ENCODE data around the gene CTH.
"Not testable (repeated sequence)": the region's sequence is repeated elsewhere in the genome, so short reads cannot be mapped to it uniquely, and the experiment has no call there.

The CTH gene

GRCh38 chr1:70410604-70411359 lies at the start of gene CTH:
CTH (plus strand) TSS chr1:70411268; CDS start chr1:70411416, 148 bp downstream.
- DNase-seq = peak; percentile 96 to 97

DNA sequence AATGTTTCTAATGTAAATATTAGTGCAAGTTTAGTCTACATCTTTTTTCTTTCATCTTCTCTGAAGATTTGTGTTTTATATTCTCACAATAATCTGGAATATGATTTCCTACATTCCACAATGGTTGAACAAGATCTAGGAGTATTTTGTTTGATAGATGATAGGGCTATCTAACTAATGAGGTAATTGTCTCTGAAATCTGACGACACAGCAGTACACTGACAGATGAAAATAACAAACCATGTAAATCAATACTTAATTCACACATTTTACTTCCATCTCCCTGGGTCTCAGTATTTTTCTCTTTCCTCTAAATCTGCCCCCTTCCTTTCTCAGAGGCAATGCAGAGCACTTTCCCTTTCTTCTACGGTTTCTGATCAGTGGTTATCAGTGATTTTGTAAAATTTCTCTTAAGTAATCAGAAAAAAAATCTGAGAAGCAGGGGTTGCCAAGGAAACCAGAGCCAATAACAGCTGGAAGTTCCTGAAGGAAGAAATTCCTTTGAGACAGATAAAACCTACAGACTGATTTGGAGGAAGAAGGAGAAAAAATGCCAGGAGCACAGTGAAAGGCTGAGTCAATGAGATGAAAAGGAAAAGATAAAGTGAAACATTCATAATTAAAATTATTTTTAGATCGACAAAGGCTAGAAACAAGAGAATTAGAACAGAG lies 49.2 kb upstream of the CTH start:
- no peak for DNase-seq

DNA sequence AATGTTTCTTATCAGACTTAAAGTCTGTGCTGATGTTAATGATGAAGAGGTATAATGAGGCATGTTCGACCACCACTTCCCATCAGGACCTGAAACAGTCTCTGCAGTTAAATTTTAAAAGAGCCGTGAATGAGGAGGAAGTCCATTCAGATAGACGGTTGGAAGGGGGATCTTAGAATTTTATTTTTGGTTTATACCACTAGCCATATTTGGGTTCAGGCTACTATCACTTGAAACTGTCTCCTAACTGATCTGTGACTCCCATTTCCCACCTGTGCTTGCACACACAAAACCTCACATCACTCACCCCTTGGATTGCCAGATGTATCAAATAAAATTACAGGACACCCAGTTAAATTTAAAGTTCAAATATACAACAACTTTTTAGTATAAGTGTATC lies 46.6 kb upstream of the CTH start:
- DNase-seq = no peak

DNA sequence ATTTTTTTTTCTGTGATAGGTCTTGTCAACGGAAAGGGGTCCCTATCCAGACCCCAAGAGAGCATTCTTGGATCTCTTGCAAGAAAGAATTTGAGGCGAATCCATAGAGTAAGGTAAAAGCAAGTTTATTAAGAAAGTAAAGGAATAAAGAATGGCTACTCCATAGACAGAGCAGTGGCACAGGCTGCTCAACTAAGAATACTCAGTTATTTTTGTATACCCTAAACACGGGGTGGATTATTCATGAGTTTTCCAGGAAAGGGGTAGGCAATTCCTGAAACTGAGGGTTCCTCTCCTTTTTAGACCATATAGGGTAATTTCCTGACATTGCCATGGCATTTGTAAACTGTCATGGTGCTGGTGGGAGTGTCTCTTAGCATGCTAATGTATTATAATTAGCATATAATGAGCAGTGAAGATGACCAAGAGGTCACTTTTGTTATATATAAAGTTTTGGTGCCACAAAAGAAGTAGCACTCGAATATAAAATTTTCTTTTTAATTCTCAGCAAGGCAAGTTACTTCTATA lies 44.6 kb upstream of the CTH start:
- DNase-seq = not testable (repeated sequence)

- not testable (repeated sequence) for DNase-seq
Observed at GRCh38 chr1:70366997-70367396, 44.1 kb upstream of the CTH start.

DNA sequence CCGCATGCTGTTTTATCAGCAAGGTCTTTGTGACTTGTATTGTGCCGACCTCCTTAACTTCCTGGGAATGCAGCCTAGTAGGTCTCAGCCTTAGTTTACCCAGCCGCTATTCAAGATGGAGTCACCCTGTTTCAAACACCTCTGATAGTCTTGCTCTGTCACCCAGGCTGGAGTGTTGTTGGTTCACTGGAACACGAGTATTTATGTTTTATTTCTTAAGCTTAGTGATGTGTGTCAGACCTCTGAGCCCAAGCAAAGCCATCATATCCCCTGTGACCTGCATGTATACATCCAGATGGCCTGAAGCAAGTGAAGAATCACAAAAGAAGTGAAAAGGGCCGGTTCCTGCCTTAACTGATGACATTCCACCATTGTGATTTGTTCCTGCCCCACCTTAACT lies 43.7 kb upstream of the CTH start:
- not testable (repeated sequence) for DNase-seq

GRCh38 chr1:70371586-70371985 lies 39.5 kb upstream of the CTH start:
- not testable (repeated sequence) for DNase-seq

DNA sequence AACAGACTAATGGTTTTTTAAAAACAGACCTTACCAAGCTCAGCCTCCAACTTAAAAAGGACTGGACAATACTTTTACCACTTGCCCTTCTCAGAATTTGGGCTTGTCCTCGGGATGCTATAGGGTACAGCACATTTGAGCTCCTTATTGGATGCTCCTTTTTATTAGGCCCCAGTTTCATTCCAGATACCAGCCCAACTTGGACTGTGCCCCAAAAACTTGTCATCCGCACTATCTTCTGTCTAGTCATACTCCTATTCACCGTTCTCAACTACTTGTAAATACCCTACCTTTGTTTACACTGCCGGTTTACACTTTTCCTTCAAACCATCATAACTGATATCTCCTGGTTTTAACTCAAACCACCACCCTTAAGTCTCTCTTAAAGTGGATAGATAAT lies 38.6 kb upstream of the CTH start:
- DNase-seq = no peak

DNA sequence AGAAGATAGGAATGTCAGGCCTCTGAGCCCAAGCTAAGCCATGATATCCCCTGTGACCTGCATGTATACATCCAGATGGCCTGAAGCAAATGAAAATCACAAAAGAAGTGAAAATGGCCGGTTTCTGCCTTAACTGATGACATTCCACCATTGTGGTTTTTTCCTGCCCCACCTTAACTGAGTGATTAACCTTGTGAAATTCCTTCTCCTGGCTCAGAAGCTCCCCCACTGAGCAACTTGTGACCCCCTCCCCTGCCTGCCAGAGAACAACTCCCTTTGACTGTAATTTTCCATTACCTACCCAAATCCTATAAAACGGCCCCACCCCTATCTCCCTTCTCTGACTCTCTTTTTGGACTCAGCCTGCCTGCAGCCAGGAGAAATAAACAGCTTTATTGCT lies 37.5 kb upstream of the CTH start:
- DNase-seq = not testable (repeated sequence)

GRCh38 chr1:70376196-70376595 lies 34.9 kb upstream of the CTH start:
- DNase-seq = no peak

DNA sequence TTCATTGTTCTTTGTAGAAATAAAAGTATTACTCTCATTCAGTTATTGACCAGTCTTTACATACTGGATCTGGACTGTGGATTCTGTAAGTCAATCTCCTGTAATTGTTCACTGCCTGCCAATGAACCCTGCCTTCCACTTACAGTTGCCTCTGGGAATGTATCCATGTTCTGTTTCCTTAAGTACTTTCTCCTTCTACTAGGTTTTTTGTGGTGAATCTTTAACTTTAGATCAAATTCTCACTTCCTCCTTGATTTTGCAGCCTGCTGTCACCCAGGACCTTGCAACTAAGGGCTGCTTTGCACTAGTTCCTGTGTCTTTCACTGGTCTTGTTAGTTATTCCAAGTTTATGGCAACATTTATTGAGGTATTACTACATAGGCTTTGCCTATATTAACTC lies 28.4 kb upstream of the CTH start:
- DNase-seq = no peak

- DNase-seq = no peak
Observed at GRCh38 chr1:70383483-70383882, 27.6 kb upstream of the CTH start.

DNA sequence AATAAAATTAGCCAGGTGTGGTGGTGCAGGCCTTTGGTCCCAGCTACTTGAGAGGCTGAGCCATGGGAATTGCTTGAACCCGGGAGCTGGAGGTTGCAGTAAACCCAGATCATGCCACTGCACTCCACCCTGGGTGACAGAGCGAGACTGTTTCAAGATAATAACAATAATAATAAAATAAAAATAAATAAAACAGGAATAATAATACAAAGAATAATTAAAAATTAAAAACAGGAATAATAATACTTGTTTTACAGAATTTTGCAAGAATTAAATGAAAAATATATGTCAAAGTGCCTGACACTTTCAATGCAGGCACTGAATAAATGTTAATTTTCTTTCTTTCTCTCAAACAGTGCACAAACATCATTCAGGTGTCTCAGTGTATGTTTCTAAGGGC lies 26.5 kb upstream of the CTH start:
- DNase-seq = no peak

GRCh38 chr1:70385477-70385876 lies 25.6 kb upstream of the CTH start:
- no peak for DNase-seq

DNA sequence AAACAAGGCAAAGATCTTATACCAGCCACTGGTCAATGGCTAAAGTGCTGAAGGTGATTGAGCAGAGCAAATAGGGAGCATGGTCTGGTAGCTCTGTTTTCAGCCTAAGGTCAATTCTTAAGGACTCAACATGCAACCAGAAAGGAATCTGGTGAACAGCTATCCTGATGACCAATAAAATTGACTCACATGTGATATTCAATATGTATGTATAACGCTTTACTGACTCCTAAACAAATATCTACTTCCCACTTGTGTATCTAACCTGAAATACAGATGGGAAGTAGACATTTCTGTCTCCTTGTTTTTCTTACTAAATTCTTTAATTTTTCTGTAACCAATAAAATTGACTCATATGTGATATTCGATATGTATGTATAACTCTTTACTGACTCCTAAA lies 24.9 kb upstream of the CTH start:
- no peak for DNase-seq

DNA sequence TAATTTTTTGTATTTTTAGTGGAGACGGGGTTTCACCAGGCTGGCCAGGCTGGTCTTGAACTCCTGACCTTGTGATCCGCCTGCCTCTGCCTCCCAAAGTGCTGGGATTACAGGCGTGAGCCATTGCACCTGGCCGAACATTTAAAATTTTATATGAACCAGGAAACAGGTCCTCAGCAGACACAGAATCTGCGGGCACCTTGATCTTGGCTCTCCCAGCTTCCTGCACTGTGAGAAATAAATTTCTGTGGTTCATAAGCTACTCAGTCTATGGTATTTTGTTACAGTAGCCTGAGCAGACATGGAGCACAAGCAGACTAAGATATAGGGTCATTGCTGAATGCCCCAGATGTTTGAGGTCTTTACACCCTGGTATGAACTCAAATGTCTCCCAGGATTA lies 23.6 kb upstream of the CTH start:
- DNase-seq = no peak

- no peak for DNase-seq
Observed at GRCh38 chr1:70392626-70393025, 18.4 kb upstream of the CTH start.

- no peak for DNase-seq
Observed at GRCh38 chr1:70396607-70397006, 14.5 kb upstream of the CTH start.

- DNase-seq = no peak
Observed at GRCh38 chr1:70397013-70397412, 14.1 kb upstream of the CTH start.

- DNase-seq = no peak
Observed at GRCh38 chr1:70400335-70400734, 10.7 kb upstream of the CTH start.

DNA sequence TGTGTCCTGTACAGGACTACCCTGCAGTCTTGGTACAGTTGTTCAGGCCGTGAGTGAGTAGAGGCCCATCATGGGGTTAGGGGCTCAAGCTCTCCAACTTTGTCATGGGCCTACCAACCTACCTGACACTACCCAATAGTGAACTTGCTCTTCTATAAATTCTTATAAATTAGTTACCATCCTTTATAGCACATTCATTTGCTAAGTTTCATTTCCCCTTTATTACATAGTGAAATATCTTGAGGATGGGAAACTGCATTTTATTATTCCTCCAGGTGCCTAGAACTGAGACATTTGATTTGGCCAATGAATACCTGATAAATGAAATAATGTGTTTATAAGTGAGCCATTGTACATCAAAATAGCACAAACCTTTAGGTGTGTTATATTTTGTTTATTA lies 9.1 kb upstream of the CTH start:
- no peak for DNase-seq

DNA sequence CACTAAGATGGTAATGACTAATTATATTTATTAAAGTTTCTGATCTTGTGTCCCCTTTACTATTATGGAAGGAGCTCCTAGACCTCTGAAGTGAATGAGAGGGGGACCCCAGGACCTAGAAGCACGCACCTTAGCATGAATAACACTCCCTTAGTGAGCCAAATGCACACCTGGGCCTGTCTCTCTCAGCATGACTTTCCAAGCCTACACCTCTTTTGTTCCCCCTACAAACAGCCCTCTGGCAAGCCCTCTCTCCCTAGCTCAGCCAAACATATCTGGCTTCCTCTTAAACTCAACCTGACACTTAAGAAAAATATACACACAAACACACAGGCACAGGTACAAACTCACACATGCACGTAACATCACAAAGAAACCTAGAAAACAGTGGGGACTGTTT lies 7.3 kb upstream of the CTH start:
- DNase-seq = no peak

- no peak for DNase-seq
Observed at GRCh38 chr1:70405780-70406416, 5.2 kb upstream of the CTH start.

DNA sequence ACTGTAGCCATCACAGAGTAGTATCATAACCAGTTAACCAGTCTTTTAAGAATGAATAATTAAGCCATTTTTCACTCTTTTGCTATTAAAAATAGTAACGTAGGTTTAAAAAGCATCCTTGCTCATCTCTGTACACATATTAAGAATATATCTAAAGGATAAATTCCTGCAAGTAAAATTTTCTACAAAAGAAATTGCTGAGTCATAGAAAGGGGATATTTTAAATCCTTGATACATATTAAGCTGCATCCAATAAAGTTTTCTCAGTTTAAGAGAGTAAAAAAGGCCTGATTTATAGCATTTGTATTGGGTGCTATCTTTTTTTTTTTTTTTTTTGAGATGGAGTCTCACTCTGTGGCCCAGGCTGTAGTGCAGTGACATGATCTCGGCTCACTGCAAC lies 1.9 kb upstream of the CTH start:
- DNase-seq = no peak

Data from NCI-H524 (cell line).